ENCODE results near the gene UBALD1.

DNA sequence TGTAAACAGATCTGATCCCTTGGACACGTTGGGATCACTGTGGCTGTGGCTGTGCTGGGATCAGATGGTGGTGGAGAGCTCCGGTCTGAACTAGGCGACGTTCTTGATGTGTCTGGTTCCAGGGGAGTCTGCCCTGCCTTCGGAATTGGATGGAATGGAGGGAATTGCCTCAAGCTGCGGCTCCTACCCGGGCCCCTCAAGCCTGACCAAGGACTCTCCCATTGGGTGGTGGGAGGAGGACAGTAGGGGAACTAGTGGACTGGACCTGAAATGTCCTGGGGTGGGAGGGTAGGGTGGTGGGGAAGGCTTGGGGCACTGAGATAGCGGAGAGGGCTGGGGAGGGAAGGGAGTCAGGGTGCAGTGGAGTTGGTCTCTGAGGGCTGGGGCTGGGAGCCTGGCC is 3.2 kb upstream of the UBALD1 start:
- TF ChIP-seq, protein P1, sequence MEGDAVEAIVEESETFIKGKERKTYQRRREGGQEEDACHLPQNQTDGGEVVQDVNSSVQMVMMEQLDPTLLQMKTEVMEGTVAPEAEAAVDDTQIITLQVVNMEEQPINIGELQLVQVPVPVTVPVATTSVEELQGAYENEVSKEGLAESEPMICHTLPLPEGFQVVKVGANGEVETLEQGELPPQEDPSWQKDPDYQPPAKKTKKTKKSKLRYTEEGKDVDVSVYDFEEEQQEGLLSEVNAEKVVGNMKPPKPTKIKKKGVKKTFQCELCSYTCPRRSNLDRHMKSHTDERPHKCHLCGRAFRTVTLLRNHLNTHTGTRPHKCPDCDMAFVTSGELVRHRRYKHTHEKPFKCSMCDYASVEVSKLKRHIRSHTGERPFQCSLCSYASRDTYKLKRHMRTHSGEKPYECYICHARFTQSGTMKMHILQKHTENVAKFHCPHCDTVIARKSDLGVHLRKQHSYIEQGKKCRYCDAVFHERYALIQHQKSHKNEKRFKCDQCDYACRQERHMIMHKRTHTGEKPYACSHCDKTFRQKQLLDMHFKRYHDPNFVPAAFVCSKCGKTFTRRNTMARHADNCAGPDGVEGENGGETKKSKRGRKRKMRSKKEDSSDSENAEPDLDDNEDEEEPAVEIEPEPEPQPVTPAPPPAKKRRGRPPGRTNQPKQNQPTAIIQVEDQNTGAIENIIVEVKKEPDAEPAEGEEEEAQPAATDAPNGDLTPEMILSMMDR (IDR thresholded peaks at IDR 0.05; ENCODE audit: low read depth, low read length): no peak
- no peak for TF ChIP-seq EZH2phosphoT487 (IDR thresholded peaks at IDR 0.05; ENCODE audit: low read depth)

Measured in OCI-LY3 (cell line).